ENCODE results near the gene RUVBL1. TPM values are rescaled to one million over a fixed set of nuclear protein-coding genes. Genes with fewer than 3 reads are reported as not detected.

The RUVBL1 gene
- total RNA-seq, 6 experiments from 2014 or later: 61.2 to 75.4 (median 69.2) TPM

DNA sequence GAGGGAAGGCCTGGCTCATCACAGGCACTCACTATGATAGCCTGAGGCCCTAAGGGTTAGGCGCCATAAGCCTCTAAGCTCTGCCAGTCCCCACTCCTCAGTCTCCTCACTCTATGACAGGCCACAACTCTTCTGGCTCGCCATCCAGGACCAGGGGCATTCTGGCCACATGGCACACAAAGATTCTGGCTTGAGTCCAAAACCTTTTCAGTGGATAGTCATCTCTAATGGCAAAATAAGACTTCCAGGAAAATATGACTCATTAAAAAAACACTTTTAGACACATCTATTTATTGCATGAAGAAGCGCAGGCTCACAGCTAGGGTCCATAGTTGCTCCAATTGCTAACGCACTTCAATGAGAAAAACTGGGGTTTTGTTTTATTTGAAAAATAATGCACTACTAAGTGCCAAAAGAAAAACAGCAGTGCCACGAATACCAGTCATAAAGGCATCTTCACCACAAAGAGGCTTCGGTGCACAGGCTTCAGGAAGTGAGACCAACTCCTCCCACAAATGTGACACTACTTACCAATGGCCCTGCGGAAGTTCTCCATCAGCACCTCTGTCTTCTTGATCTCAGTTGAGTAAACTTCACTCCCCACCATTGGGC, 11.1 kb downstream of the RUVBL1 start:
- Mint-ChIP-seq H3K27me3 (ENCODE audit: insufficient read depth) (no peaks in the 10 kb centered on the region; the same call in 1 of the 2 replicates), H3K4me3 (peak overlapping the region; percentile 61), H3K27ac (peak overlapping the region; percentile 89), H3K9me3 (no peaks in the 10 kb centered on the region), H3K36me3 (ENCODE audit: low read depth) (peaks cover 40% of the 10 kb centered on the region), H3K4me1 (ENCODE audit: low read depth) (peaks cover 34% of the 10 kb centered on the region)
- TF ChIP-seq, protein P1, sequence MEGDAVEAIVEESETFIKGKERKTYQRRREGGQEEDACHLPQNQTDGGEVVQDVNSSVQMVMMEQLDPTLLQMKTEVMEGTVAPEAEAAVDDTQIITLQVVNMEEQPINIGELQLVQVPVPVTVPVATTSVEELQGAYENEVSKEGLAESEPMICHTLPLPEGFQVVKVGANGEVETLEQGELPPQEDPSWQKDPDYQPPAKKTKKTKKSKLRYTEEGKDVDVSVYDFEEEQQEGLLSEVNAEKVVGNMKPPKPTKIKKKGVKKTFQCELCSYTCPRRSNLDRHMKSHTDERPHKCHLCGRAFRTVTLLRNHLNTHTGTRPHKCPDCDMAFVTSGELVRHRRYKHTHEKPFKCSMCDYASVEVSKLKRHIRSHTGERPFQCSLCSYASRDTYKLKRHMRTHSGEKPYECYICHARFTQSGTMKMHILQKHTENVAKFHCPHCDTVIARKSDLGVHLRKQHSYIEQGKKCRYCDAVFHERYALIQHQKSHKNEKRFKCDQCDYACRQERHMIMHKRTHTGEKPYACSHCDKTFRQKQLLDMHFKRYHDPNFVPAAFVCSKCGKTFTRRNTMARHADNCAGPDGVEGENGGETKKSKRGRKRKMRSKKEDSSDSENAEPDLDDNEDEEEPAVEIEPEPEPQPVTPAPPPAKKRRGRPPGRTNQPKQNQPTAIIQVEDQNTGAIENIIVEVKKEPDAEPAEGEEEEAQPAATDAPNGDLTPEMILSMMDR (IDR thresholded peaks at IDR 0.05): peak; percentile 25
- peak; percentile 92 for DNase-seq

DNA sequence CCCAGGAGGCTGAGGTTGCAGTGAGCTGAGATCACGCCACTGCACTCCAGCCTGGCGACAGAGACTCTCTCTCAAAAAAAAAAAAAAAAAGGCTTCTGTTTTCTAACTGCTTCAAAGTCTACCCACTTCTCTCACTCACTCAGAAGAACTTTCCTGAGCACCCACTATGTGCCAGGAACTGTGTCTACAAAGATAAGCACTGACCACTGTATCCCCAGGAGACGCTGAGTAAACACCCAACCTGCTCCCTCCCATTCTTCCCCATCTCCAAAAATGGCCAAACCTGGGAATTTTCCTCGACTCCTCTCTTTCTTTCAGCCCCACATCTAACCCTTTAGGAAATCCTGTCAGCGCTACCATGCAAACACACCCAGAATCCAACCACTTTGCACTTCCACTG, 12.5 kb downstream of the RUVBL1 start:
- peak overlapping the region; percentile 89 for H3K27ac Mint-ChIP-seq
- H3K4me3 Mint-ChIP-seq: no peak overlapping the region
- H3K36me3 Mint-ChIP-seq (ENCODE audit: low read depth): peaks cover 47% of the 10 kb centered on the region
- DNase-seq: no peak
- no peaks in the 10 kb centered on the region; the same call in 1 of the 2 replicates for H3K27me3 Mint-ChIP-seq (ENCODE audit: insufficient read depth)
- peaks cover 34% of the 10 kb centered on the region for H3K4me1 Mint-ChIP-seq (ENCODE audit: low read depth)
- H3K9me3 Mint-ChIP-seq: no peaks in the 10 kb centered on the region
- TF ChIP-seq, protein P1 (IDR thresholded peaks at IDR 0.05): no peak

DNA sequence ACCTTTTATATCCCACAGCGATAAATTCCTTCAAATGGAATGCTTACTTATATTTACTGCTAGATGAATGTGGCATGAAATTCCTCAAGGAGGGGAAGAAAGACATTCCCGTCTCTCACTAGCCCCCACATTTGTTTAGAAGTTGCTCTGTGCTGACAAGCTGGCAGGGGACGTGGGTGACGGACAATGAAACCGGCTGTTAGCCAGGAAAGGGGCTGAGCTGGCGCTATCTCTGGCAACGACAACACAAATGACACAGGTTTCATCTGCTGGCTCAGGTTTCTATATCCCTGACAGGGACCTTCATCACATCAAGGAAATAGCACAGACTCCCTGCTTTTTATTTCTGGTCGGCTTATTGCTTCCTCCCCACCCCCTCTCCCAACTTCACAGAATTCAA, 15.8 kb downstream of the RUVBL1 start:
- Mint-ChIP-seq H3K36me3 (ENCODE audit: low read depth) (peaks cover 39% of the 10 kb centered on the region), H3K27me3 (ENCODE audit: insufficient read depth) (no peaks in the 10 kb centered on the region; the same call in 1 of the 2 replicates), H3K9me3 (no peaks in the 10 kb centered on the region), H3K4me3 (no peak overlapping the region), H3K4me1 (ENCODE audit: low read depth) (peaks cover 19% of the 10 kb centered on the region), H3K27ac (no peak overlapping the region)
- TF ChIP-seq, protein P1 (IDR thresholded peaks at IDR 0.05): no peak
- no peak for DNase-seq

DNA sequence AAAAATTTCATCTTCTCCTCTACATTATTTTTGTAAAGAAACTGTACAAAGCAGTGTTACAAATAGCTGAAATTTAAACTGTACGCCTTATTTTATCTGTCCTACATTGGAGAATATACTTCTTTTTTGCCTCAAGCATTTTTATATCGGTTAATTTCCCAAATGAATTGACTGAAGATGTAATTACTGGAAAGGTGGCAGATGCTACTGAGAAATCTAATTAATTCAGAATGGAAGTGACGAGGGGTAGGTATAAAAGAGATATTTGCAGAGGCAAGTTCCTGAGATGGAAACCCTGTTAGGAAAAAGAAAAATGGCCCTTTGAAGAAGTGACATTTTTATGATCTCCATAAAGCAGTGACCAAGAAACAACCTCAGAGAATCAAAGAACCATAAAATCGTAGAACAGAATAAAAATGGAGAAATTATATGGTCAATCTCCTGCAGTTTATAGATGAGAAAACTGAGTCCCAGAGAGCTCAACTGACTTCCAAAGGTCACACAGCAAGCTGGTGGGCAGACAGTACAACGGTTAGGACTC, 20.4 kb downstream of the RUVBL1 start:
- H3K36me3 Mint-ChIP-seq (ENCODE audit: low read depth): peaks cover 33% of the 10 kb centered on the region
- H3K4me1 Mint-ChIP-seq (ENCODE audit: low read depth): peaks cover 8% of the 10 kb centered on the region
- no peak overlapping the region for H3K27ac Mint-ChIP-seq
- no peak for DNase-seq
- H3K27me3 Mint-ChIP-seq (ENCODE audit: insufficient read depth): no peaks in the 10 kb centered on the region; the same call in 1 of the 2 replicates
- H3K9me3 Mint-ChIP-seq: no peaks in the 10 kb centered on the region
- H3K4me3 Mint-ChIP-seq: no peak overlapping the region
- TF ChIP-seq, protein P1 (IDR thresholded peaks at IDR 0.05): no peak

DNA sequence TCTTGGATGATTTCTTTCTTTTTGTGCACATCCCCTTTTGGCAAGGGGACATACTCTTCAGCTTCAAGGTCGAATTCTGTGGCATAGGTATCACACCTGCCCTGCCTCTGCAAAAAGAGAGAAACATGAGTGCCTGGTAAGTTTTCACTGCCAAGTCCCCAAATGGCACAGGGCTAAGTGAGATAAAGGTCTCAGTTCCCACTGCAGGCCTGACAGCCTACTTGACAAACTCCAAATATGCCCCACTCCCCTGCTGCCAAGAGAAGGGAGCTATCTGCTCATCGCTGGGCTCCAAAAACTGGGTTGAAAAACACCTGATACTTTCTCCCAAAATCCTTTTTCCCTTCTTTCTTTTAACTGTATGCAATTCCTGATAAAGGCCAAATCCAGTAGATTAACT, 23.0 kb downstream of the RUVBL1 start:
- Mint-ChIP-seq H3K4me3 (no peak overlapping the region), H3K36me3 (ENCODE audit: low read depth) (peaks cover 34% of the 10 kb centered on the region), H3K27me3 (ENCODE audit: insufficient read depth) (no peaks in the 10 kb centered on the region; the same call in 1 of the 2 replicates), H3K9me3 (no peaks in the 10 kb centered on the region), H3K4me1 (ENCODE audit: low read depth) (peaks cover 12% of the 10 kb centered on the region), H3K27ac (no peak overlapping the region)
- DNase-seq: no peak
- TF ChIP-seq, protein P1 (IDR thresholded peaks at IDR 0.05): no peak
